ENCODE measurements around the gene SUN1. TPM values are rescaled to one million over a fixed set of nuclear protein-coding genes. Genes with fewer than 3 reads are reported as not detected.

Gene SUN1
- polyA plus RNA-seq, 1 of the 3 experiments (the other 2 are of a cell fraction), result 369 TPM

GRCh38 chr7:815284-816216 lies 16.7 kb upstream of the SUN1 start:
- no peak for TF ChIP-seq GABPA (IDR thresholded peaks at IDR 0.05; ENCODE audit: low read depth)
- peak; percentile 37; the same call in 1 of the 2 replicates for TF ChIP-seq MXI1 (IDR thresholded peaks at IDR 0.05; ENCODE audit: low read depth, low read length)
- TF ChIP-seq FOXJ3 (CRISPR knock-in tag; IDR thresholded peaks at IDR 0.05), result no peak
- no peak; the same call in 1 of the 2 replicates for TF ChIP-seq PBX3 (IDR thresholded peaks at IDR 0.05)
- peak; percentile 82 for TF ChIP-seq NRF1 (IDR thresholded peaks at IDR 0.05; ENCODE audit: low read depth, low read length)
- no peak for TF ChIP-seq ZBTB33 (IDR thresholded peaks at IDR 0.05; ENCODE audit: borderline replicate concordance, low read depth)
- TF ChIP-seq FOSL2 (IDR thresholded peaks at IDR 0.05; ENCODE audit: borderline replicate concordance, low read depth), result no peak
- no peak for TF ChIP-seq YY1 (IDR thresholded peaks at IDR 0.05; ENCODE audit: low read depth)
- TF ChIP-seq RFX5 (IDR thresholded peaks at IDR 0.05; ENCODE audit: low read length), result no peak
- TF ChIP-seq RCOR1 (IDR thresholded peaks at IDR 0.05; ENCODE audit: low read length), result no peak
- peaks cover 36% of the 10 kb centered on the region for H3F3A ChIP-seq (replicated peaks; ENCODE audit: insufficient read depth)
- no peaks in the 10 kb centered on the region for H3K27me3 ChIP-seq (ENCODE audit: insufficient read depth)
- CTCF ChIA-PET, result interaction anchor here (0.7 to 2.6 kb wide), 6 partner anchors 16 to 328 kb away, joined by 3 to 8 read pairs (median 4); partner anchors contain the start of gene SUN1
- H3K79me2 ChIP-seq (ENCODE audit: insufficient read depth), result peaks cover 39% of the 10 kb centered on the region
- H3K4me2 ChIP-seq, result peak overlapping the region; percentile 74
- H3K9me3 ChIP-seq, result no peaks in the 10 kb centered on the region
- peaks cover 35% of the 10 kb centered on the region for H4K20me1 ChIP-seq (ENCODE audit: insufficient read depth)
- peak; percentile 92 for DNase-seq
- peak overlapping the region; percentile 83 to 94; a peak in 3 of 4 replicates for H3K27ac ChIP-seq (ENCODE audit: low read depth in 2 of 2, low read length in 1 of 2)
- H2AFZ ChIP-seq (ENCODE audit: low read depth), result peak overlapping the region; percentile 74; the same call in 1 of the 2 replicates
- no peaks in the 10 kb centered on the region for H3K9me2 ChIP-seq
- peaks cover 14 to 26% of the 10 kb centered on the region in 2 experiments for H3K4me1 ChIP-seq (ENCODE audit: control insufficient read depth in 1 of 2, insufficient read depth in 2 of 2, low read depth in 1 of 2, low read length in 1 of 2)
- WGBS (ENCODE audit: low lambda C conversion rate), result 42% methylated on average over 33 of the region's 56 CpGs
- H3K4me3 ChIP-seq (ENCODE audit: low read depth in 2 of 2, low read length in 1 of 2), result peak overlapping the region; percentile 55
- H3K9ac ChIP-seq, result peak overlapping the region; percentile 40
- H3K36me3 ChIP-seq (replicated peaks in 1 of 2; ENCODE audit: control insufficient read depth in 1 of 2, insufficient read depth in 2 of 2, low read length in 1 of 2), result peaks cover 0 to 2% of the 10 kb centered on the region in 2 experiments
- POLR2A ChIA-PET, result interaction anchor here (0.5 to 1.0 kb wide), 3 partner anchors 8 to 61 kb away, joined by 3 read pairs; partner anchors contain the start of gene GET4

- peak overlapping the region; percentile 40; the same call in 1 of the 2 replicates for H3K9ac ChIP-seq
- TF ChIP-seq CHD2 (IDR thresholded peaks at IDR 0.05; ENCODE audit: low read length, partially characterized antibody), result peak; percentile 70
- TF ChIP-seq FOXJ3 (CRISPR knock-in tag; IDR thresholded peaks at IDR 0.05), result no peak
- TF ChIP-seq GABPA (IDR thresholded peaks at IDR 0.05; ENCODE audit: low read depth), result no peak
- TF ChIP-seq, protein P1, sequence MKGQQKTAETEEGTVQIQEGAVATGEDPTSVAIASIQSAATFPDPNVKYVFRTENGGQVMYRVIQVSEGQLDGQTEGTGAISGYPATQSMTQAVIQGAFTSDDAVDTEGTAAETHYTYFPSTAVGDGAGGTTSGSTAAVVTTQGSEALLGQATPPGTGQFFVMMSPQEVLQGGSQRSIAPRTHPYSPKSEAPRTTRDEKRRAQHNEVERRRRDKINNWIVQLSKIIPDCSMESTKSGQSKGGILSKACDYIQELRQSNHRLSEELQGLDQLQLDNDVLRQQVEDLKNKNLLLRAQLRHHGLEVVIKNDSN (IDR thresholded peaks at IDR 0.05; ENCODE audit: borderline replicate concordance, low read depth), result no peak
- peak; percentile 19; the same call in 1 of the 2 replicates for TF ChIP-seq MXI1 (IDR thresholded peaks at IDR 0.05; ENCODE audit: low read depth, low read length)
- TF ChIP-seq USF2 (IDR thresholded peaks at IDR 0.05; ENCODE audit: borderline replicate concordance, low read depth, low read length), result no peak
- 0 out of 2 replicates have a peak, but pooled peaks have one; percentile 27 for TF ChIP-seq NRF1 (IDR thresholded peaks at IDR 0.05; ENCODE audit: low read depth, low read length)
- peak; percentile 49 for TF ChIP-seq POLR2AphosphoS5 (IDR thresholded peaks at IDR 0.05; ENCODE audit: low read depth, low read length)
These were observed 16.0 kb upstream of the SUN1 start for GRCh38 chr7:816300-816750.

More at GRCh38 chr7:816300-816750, 16.0 kb upstream of the SUN1 start:
- no peaks in the 10 kb centered on the region for H3K27me3 ChIP-seq (ENCODE audit: insufficient read depth)
- H2AFZ ChIP-seq (ENCODE audit: low read depth), result no peak overlapping the region
- DNase-seq, result peak; percentile 100
- no peaks in the 10 kb centered on the region for H3K9me2 ChIP-seq
- no peaks in the 10 kb centered on the region for H3K9me3 ChIP-seq
- CTCF ChIA-PET, result interaction anchor here (0.7 to 2.6 kb wide), 9 partner anchors 12 to 328 kb away, joined by 3 to 8 read pairs (median 4); partner anchors contain the start of gene SUN1
- peak overlapping the region; percentile 55; a peak in 3 of 4 replicates for H3K4me3 ChIP-seq (ENCODE audit: low read depth in 2 of 2, low read length in 1 of 2)
- H3K27ac ChIP-seq (ENCODE audit: low read depth in 2 of 2, low read length in 1 of 2), result peak overlapping the region in 1 of 2 experiments; percentile 83; a peak in 1 of 4 replicates
- peaks cover 2% of the 10 kb centered on the region in 2 experiments for H3K36me3 ChIP-seq (replicated peaks in 1 of 2; ENCODE audit: control insufficient read depth in 1 of 2, insufficient read depth in 2 of 2, low read length in 1 of 2)
- peaks cover 43% of the 10 kb centered on the region for H4K20me1 ChIP-seq (ENCODE audit: insufficient read depth)
- peaks cover 46% of the 10 kb centered on the region for H3K79me2 ChIP-seq (ENCODE audit: insufficient read depth)
- H3K4me1 ChIP-seq (ENCODE audit: control insufficient read depth in 1 of 2, insufficient read depth in 2 of 2, low read depth in 1 of 2, low read length in 1 of 2), result peaks cover 14 to 28% of the 10 kb centered on the region in 2 experiments
- POLR2A ChIA-PET, result interaction anchor here (0.5 to 1.0 kb wide), 3 partner anchors 9 to 60 kb away, joined by 3 read pairs; partner anchors contain the start of gene GET4
- peak overlapping the region; percentile 74 for H3K4me2 ChIP-seq
- peaks cover 36% of the 10 kb centered on the region for H3F3A ChIP-seq (replicated peaks; ENCODE audit: insufficient read depth)
- 1% methylated on average over 23 of the region's 51 CpGs for WGBS (ENCODE audit: low lambda C conversion rate)
